T1000 (cell line): ENCODE measurements around the gene IL36RN.

ENCODE experiments used
- DNase-seq: peaks from one replicate; lab custom pipeline; 2025; ENCODE audit warnings: mixed read lengths; lab: John Stamatoyannopoulos, UW

Gene IL36RN

GRCh38 chr2:113050921-113051895, 7.8 kb upstream of the IL36RN start:
- DNase-seq: no peak

GRCh38 chr2:113052396-113052917, 6.5 kb upstream of the IL36RN start, which contains the start of gene IL36B:
IL36B (minus strand) TSS chr2:113052867.
- DNase-seq: no peak

- DNase-seq: no peak
These were observed 5.3 kb upstream of the IL36RN start for GRCh38 chr2:113053666-113054065.

- DNase-seq: no peak
These were observed 4.9 kb upstream of the IL36RN start for GRCh38 chr2:113054066-113054465.

GRCh38 chr2:113056521-113056920, 2.5 kb upstream of the IL36RN start:
- DNase-seq: no peak

- DNase-seq: no peak
These were observed 1.9 kb upstream of the IL36RN start for GRCh38 chr2:113057117-113057516.

GRCh38 chr2:113058411-113058994, 495 bp upstream of the IL36RN start:
- no peak for DNase-seq

GRCh38 chr2:113060396-113060795, 1.4 kb downstream of the IL36RN start:
- DNase-seq: no peak

- DNase-seq: no peak
These were observed 1.8 kb downstream of the IL36RN start for GRCh38 chr2:113060796-113061195.

GRCh38 chr2:113061241-113061640, 2.2 kb downstream of the IL36RN start:
- no peak for DNase-seq

- no peak for DNase-seq
These were observed 3.1 kb downstream of the IL36RN start for GRCh38 chr2:113061896-113062770.

GRCh38 chr2:113064281-113064680, 5.3 kb downstream of the IL36RN start:
- DNase-seq: no peak

GRCh38 chr2:113064898-113065297, 5.9 kb downstream of the IL36RN start:
- DNase-seq: no peak

GRCh38 chr2:113067681-113068080, 8.7 kb downstream of the IL36RN start, which contains the start of gene IL1F10:
IL1F10 (plus strand) TSS chr2:113067970; CDS start chr2:113072739, 4,769 bp downstream.
- no peak for DNase-seq

- no peak for DNase-seq
These were observed 9.3 kb downstream of the IL36RN start for GRCh38 chr2:113068249-113068648.

GRCh38 chr2:113068706-113069485, 9.9 kb downstream of the IL36RN start:
- no peak for DNase-seq

GRCh38 chr2:113069676-113070605, 10.9 kb downstream of the IL36RN start:
- DNase-seq: no peak

- DNase-seq: no peak
These were observed 11.6 kb downstream of the IL36RN start for GRCh38 chr2:113070606-113070975.

- no peak for DNase-seq
These were observed 13.6 kb downstream of the IL36RN start for GRCh38 chr2:113072584-113072983.

- DNase-seq: no peak
These were observed 14.4 kb downstream of the IL36RN start for GRCh38 chr2:113073325-113073834.
